OCI-M2 (cell line): ENCODE measurements around the gene NYNRIN.

Experiments used
- DNase-seq: peaks from one replicate; lab custom pipeline; 2025; ENCODE audit not compliant: unreplicated experiment; lab: John Stamatoyannopoulos, UW

The NYNRIN gene

GRCh38 chr14:24430143-24430681, 31.4 kb downstream of the NYNRIN start:
- DNase-seq: no peak

GRCh38 chr14:24430682-24431568, 32.1 kb downstream of the NYNRIN start:
- DNase-seq: no peak

- DNase-seq: peak; percentile 46
These were observed 32.9 kb downstream of the NYNRIN start for GRCh38 chr14:24431569-24432258.

GRCh38 chr14:24432259-24433131, 33.7 kb downstream of the NYNRIN start:
- DNase-seq: no peak

GRCh38 chr14:24434036-24434435, 35.2 kb downstream of the NYNRIN start:
- DNase-seq: no peak

GRCh38 chr14:24434676-24435075, 35.9 kb downstream of the NYNRIN start:
- no peak for DNase-seq

GRCh38 chr14:24435192-24435810, 36.5 kb downstream of the NYNRIN start:
- DNase-seq: no peak

GRCh38 chr14:24435998-24436354, 37.2 kb downstream of the NYNRIN start:
- no peak for DNase-seq

- DNase-seq: no peak
These were observed 37.7 kb downstream of the NYNRIN start for GRCh38 chr14:24436355-24437019.

GRCh38 chr14:24437020-24437735, 38.4 kb downstream of the NYNRIN start:
- DNase-seq: no peak

GRCh38 chr14:24437736-24438067, 38.9 kb downstream of the NYNRIN start:
- DNase-seq: no peak

GRCh38 chr14:24438223-24439097, 39.7 kb downstream of the NYNRIN start:
- DNase-seq: no peak

- DNase-seq: no peak
These were observed 40.5 kb downstream of the NYNRIN start for GRCh38 chr14:24439257-24439656.

GRCh38 chr14:24439830-24440605, 41.2 kb downstream of the NYNRIN start:
- DNase-seq: no peak

GRCh38 chr14:24440606-24441399, 42.0 kb downstream of the NYNRIN start:
- DNase-seq: no peak

GRCh38 chr14:24441485-24441884, 42.7 kb downstream of the NYNRIN start:
- no peak for DNase-seq

GRCh38 chr14:24441904-24442239, 43.1 kb downstream of the NYNRIN start:
- no peak for DNase-seq
